K562 (cell line): ENCODE data around the gene MBNL1.

Source experiments
- CXXC5 ChIP-seq: fragments of 250-450 bp; sonication (Bioruptor Pico); IDR thresholded peaks from 2 replicates; pipeline ENCODE4 v1.8.0; 2022; ENCODE audit warnings: inconsistent platforms, mild to moderate bottlenecking, moderate library complexity
- L3MBTL2 ChIP-seq: fragments of 450-650 bp; IDR thresholded peaks from 2 replicates; pipeline ENCODE4 v1.6.1; 2016; ENCODE audit warnings: mild to moderate bottlenecking, moderate library complexity
- NFE2L1 ChIP-seq: fragments of 450-650 bp; IDR thresholded peaks from 2 replicates; pipeline ENCODE4 v1.6.1; 2016; ENCODE audit warnings: missing genetic modification characterization, low read depth, mild to moderate bottlenecking, missing compliant biosample characterization, moderate library complexity, borderline replicate concordance
- ZBED1 ChIP-seq: IDR thresholded peaks from 2 replicates; pipeline ENCODE4 v1.6.1; 2014

- no peak for TF ChIP-seq ZBED1
- TF ChIP-seq L3MBTL2, result no peak
- no peak for TF ChIP-seq NFE2L1 (tag)
- TF ChIP-seq CXXC5 (CRISPR knock-in tag), result no peak
These were observed 82.0 kb downstream of the MBNL1 start for GRCh38 chr3:152350776-152351175.
